ENCODE data around the gene ELAVL3.
A peak's percentile ranks its signal among the peaks of the same experiment; 100 is the strongest.
"Not testable (repeated sequence)": the region's sequence is repeated elsewhere in the genome, so short reads cannot be mapped to it uniquely, and the experiment has no call there.

ELAVL3 gene

GRCh38 chr19:11479898-11480714, 740 bp downstream of the ELAVL3 start:
- no peak for FAIRE-seq

GRCh38 chr19:11479090-11479897, 1.6 kb downstream of the ELAVL3 start:
- TF ChIP-seq PAX5 (IDR thresholded peaks at IDR 0.05; ENCODE audit: insufficient read depth, low read length, severe bottlenecking), result no peak
- TF ChIP-seq POLR2A (IDR thresholded peaks at IDR 0.05; ENCODE audit: low read depth, low read length), result no peak
- no peak for TF ChIP-seq SPI1 (IDR thresholded peaks at IDR 0.05; ENCODE audit: low read depth, low read length)
- TF ChIP-seq POU2F2 (IDR thresholded peaks at IDR 0.05; ENCODE audit: low read depth, low read length), result no peak
- TF ChIP-seq POLR2AphosphoS5 (IDR thresholded peaks at IDR 0.05; ENCODE audit: low read depth, low read length), result no peak
- no peak for TF ChIP-seq TAF1 (IDR thresholded peaks at IDR 0.05; ENCODE audit: low read depth, low read length)
- no peak for DNase-seq (ENCODE audit: insufficient read length, low spot score)
- no peak for FAIRE-seq

More at GRCh38 chr19:11479898-11480714, 740 bp downstream of the ELAVL3 start:
- TF ChIP-seq SPI1 (IDR thresholded peaks at IDR 0.05; ENCODE audit: low read depth, low read length) (no peak), POLR2AphosphoS5 (IDR thresholded peaks at IDR 0.05; ENCODE audit: low read depth, low read length) (no peak), TAF1 (IDR thresholded peaks at IDR 0.05; ENCODE audit: low read depth, low read length) (no peak)
- no peak for DNase-seq (ENCODE audit: insufficient read length, low spot score)

DNA sequence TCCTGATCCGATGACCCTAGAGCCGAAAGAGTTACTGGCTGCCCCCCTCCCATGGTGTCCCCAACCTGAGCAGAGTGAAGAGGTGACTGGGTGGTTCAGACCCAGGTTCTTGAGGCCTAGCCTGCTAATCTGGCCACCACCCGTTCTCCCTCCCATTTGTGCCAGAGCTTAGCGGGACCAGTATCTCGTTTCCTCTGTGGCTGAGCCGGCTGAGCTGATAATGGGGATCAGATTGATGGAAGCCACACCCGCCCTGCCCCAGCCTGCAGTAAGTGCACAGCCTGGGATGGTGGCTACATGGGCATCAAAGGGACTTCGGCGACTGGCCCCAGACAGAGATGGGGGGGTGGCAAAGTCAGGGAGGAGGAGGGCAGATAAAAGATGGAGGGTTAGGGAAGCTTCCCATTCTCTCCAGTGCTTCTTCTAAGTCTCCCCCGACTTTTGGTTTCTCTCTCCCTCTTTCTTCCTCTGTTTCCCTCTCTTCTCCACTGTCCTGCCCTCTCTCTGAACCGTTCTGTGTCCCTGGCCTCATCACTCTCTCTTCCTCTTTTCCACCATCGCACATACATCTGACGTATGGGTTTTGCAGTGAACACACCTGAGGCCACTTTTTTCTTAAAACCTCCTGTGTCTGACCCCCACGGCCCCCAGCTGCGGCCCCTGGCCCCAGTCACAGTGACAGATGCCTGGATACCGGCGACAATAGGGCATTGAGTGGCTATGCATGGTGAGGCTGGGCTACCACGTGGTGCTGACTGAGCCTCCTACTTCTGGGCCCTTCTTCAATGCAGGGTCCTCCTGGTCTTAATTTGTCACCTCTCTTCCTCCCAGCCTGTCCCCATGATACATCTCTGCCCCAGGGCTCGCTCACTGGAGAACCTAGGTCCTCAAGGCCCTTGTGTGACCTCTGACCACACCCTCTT, 2.4 kb downstream of the ELAVL3 start:
- FAIRE-seq, result no peak

DNA sequence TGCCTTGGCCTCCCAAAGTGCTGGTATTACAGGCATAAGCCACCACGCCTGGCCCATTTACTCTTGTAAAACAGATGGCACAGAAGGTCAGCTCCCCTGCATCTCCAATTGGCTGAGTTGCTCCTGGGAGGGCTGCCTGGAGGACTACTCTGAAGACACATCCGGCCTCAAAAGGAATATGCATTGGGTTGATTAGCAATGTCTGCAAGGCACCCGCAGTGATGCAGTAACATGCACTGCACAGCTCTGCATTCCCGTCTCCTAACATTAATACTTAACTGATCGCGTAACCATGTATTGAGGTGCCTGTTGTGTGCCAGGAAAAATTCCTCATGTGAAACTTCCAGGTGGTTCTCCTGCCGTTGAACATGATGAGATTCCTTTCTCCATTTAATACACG, 5.0 kb downstream of the ELAVL3 start:
- no peak for TF ChIP-seq PAX5 (IDR thresholded peaks at IDR 0.05; ENCODE audit: insufficient read depth, low read length, severe bottlenecking)
- no peak for TF ChIP-seq POLR2A (IDR thresholded peaks at IDR 0.05; ENCODE audit: low read depth, low read length)
- no peak for TF ChIP-seq POLR2AphosphoS5 (IDR thresholded peaks at IDR 0.05; ENCODE audit: low read depth, low read length)
- no peak for TF ChIP-seq TAF1 (IDR thresholded peaks at IDR 0.05; ENCODE audit: low read depth, low read length)
- TF ChIP-seq SPI1 (IDR thresholded peaks at IDR 0.05; ENCODE audit: low read depth, low read length), result no peak
- no peak for TF ChIP-seq POU2F2 (IDR thresholded peaks at IDR 0.05; ENCODE audit: low read depth, low read length)
- no peak for FAIRE-seq
- DNase-seq (ENCODE audit: insufficient read length, low spot score), result no peak

More for the DNA sequence above, 2.4 kb downstream of the ELAVL3 start:
- no peak for TF ChIP-seq POLR2AphosphoS5 (IDR thresholded peaks at IDR 0.05; ENCODE audit: low read depth, low read length)
- peak; percentile 83 for TF ChIP-seq SPI1 (IDR thresholded peaks at IDR 0.05; ENCODE audit: low read depth, low read length)
- DNase-seq (ENCODE audit: insufficient read length, low spot score), result no peak

GRCh38 chr19:11475343-11475742, 5.5 kb downstream of the ELAVL3 start:
- not testable (repeated sequence) for FAIRE-seq; DNase-seq (ENCODE audit: insufficient read length, low spot score)

DNA sequence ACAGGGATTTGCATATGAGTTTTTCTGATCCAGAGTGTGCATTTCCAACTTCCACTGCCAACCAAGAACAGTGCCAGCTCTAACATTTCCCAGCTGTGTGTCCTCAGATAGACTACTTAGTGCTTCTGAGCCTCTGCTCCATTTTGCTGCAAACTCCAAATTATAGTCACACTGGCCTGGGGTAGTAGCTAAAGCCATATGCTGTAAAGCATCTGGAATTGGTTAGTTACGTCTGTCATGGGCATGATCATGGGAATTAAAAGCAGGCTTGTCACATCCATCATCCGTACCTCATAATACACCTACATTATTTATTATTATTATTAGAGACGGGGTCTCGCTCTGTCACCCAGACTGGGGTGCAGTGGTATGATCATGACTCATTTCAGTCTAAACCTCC, 7.1 kb downstream of the ELAVL3 start:
- DNase-seq (ENCODE audit: insufficient read length, low spot score) (no peak), FAIRE-seq (no peak)
- no peak for TF ChIP-seq SPI1 (IDR thresholded peaks at IDR 0.05; ENCODE audit: low read depth, low read length)
- TF ChIP-seq TAF1 (IDR thresholded peaks at IDR 0.05; ENCODE audit: low read depth, low read length), result no peak

GRCh38 chr19:11468266-11468845, 12.5 kb downstream of the ELAVL3 start:
- FAIRE-seq; DNase-seq (ENCODE audit: insufficient read length, low spot score): not testable (repeated sequence)

DNA sequence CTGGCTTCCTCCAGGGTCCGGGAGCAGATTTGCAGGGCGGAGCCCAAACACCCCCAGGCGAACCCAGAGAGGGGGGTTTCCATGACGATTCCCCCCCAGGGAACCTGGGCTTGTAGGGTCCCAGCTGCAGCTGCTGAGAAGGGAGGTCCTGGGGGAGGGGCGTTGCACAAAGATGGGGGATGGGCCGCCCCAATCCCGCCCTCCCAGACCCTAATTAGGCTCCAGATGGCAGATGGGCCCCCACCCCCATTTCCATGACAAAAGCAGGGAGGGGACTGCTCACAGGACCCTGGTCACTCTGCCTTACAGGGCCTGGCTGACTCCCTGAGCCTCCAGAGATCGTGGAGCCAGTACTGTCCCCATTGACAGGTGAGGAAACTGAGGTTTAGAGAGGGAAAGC, 15.2 kb downstream of the ELAVL3 start:
- DNase-seq (ENCODE audit: insufficient read length, low spot score), result peak; percentile 1
- FAIRE-seq, result no peak
- TF ChIP-seq PAX5 (IDR thresholded peaks at IDR 0.05; ENCODE audit: insufficient read depth, low read length, severe bottlenecking) (no peak), SPI1 (IDR thresholded peaks at IDR 0.05; ENCODE audit: low read depth, low read length) (no peak), POU2F2 (IDR thresholded peaks at IDR 0.05; ENCODE audit: low read depth, low read length) (no peak), TAF1 (IDR thresholded peaks at IDR 0.05; ENCODE audit: low read depth, low read length) (no peak), POLR2AphosphoS5 (IDR thresholded peaks at IDR 0.05; ENCODE audit: low read depth, low read length) (no peak), POLR2A (IDR thresholded peaks at IDR 0.05; ENCODE audit: low read depth, low read length) (no peak)

DNA sequence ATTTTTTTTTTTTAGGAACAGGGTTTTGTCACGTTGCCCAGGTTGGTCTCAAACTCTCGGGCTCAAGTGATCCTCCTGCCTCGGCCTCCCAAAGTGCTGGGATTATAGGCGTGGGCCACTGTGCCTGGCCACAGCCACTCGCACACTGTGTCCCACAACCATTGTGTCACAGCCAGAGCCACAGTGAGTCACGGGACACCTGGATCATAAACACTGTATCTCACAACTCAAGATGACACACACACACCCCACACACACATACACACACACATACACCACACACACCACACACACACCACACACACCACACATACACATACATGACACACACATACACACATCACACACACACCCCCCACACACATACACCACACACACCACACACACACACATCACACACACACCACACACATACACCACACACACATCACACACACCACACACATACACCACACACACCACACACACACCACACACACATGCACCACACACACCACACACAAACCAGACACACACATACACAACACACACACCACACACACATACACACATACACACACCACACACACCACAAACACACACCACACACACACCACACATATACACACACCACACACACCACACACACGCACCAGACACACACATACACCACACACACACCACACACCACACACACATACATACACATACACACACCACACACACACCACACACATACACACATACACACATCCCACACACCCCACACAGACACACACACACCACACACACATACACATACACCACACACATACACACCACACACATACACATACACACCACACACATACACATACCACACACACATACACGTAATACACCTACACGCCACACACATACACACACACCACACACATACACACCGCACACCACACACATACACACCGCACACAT, 16.2 kb downstream of the ELAVL3 start:
- DNase-seq (ENCODE audit: insufficient read length, low spot score) (no peak), FAIRE-seq (peak; percentile 98)
- TF ChIP-seq POLR2A (IDR thresholded peaks at IDR 0.05; ENCODE audit: low read depth, low read length) (no peak), POLR2AphosphoS5 (IDR thresholded peaks at IDR 0.05; ENCODE audit: low read depth, low read length) (no peak)

Data from GM12891 (cell line).